Measurements from ENCODE around the gene NAGLU. TPM values are rescaled to one million over a fixed set of nuclear protein-coding genes. Genes with fewer than 3 reads are reported as not detected.

The NAGLU gene
- total and polyA plus RNA-seq, 2 of the 13 experiments (the other 11 are each of a cell fraction or from before 2014, with no cell fraction given) = 28.2 to 40.1 TPM

DNA sequence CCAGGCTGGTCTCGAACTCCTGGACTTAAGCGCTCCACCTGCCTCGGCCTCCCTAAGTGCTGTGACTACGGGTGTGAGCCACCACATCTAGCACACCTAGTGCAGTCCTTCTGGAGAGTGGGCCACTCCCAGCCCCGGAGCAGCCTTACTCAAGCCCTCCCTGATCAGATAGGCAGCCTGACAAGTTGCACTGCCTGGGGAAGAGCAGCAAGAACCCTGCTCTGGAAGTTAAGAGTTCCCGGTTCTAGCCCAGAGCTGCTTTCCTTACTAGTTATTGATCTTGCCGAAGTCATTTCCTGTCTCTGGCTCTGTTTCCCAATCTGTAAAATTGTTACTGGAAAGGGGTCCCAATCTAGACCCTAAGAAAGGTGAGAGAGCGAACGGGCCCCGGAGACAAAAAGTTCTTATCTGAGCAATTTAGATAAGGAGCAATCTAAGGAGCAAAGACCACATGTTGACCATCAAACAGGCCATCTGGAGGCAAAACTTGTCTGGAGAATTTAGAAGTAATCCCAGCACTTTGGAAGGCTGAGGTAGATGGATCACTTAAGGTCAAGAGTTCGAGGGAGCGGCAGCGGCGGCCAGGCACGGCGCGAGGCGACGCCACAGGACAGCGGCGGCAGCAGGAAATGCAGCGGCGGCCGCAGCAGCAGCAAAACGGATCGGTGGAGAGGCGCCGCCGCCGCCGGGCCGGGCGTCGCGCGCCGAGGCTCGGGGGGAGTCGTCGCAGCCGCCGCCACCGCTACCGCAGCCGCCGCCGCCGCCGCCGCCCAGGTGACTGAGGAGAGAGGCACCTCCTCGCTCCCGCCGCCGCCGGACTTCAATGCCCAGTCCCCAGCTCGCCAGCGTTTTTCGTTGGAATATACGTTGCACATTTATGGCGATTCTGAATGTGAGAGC is 4.3 kb upstream of the NAGLU start (continued):
- TF ChIP-seq, protein P1, sequence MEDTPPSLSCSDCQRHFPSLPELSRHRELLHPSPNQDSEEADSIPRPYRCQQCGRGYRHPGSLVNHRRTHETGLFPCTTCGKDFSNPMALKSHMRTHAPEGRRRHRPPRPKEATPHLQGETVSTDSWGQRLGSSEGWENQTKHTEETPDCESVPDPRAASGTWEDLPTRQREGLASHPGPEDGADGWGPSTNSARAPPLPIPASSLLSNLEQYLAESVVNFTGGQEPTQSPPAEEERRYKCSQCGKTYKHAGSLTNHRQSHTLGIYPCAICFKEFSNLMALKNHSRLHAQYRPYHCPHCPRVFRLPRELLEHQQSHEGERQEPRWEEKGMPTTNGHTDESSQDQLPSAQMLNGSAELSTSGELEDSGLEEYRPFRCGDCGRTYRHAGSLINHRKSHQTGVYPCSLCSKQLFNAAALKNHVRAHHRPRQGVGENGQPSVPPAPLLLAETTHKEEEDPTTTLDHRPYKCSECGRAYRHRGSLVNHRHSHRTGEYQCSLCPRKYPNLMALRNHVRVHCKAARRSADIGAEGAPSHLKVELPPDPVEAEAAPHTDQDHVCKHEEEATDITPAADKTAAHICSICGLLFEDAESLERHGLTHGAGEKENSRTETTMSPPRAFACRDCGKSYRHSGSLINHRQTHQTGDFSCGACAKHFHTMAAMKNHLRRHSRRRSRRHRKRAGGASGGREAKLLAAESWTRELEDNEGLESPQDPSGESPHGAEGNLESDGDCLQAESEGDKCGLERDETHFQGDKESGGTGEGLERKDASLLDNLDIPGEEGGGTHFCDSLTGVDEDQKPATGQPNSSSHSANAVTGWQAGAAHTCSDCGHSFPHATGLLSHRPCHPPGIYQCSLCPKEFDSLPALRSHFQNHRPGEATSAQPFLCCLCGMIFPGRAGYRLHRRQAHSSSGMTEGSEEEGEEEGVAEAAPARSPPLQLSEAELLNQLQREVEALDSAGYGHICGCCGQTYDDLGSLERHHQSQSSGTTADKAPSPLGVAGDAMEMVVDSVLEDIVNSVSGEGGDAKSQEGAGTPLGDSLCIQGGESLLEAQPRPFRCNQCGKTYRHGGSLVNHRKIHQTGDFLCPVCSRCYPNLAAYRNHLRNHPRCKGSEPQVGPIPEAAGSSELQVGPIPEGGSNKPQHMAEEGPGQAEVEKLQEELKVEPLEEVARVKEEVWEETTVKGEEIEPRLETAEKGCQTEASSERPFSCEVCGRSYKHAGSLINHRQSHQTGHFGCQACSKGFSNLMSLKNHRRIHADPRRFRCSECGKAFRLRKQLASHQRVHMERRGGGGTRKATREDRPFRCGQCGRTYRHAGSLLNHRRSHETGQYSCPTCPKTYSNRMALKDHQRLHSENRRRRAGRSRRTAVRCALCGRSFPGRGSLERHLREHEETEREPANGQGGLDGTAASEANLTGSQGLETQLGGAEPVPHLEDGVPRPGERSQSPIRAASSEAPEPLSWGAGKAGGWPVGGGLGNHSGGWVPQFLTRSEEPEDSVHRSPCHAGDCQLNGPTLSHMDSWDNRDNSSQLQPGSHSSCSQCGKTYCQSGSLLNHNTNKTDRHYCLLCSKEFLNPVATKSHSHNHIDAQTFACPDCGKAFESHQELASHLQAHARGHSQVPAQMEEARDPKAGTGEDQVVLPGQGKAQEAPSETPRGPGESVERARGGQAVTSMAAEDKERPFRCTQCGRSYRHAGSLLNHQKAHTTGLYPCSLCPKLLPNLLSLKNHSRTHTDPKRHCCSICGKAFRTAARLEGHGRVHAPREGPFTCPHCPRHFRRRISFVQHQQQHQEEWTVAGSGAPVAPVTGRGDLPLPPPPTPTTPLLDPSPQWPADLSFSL (CRISPR knock-in tag; IDR thresholded peaks at IDR 0.05) = no peak
- TF ChIP-seq ZNF713 (CRISPR knock-in tag; IDR thresholded peaks at IDR 0.05) (no peak), JARID2 (CRISPR knock-in tag; IDR thresholded peaks at IDR 0.05; ENCODE audit: insufficient replicate concordance) (no peak), XBP1 (CRISPR knock-in tag; IDR thresholded peaks at IDR 0.05) (no peak), NCOR1 (IDR thresholded peaks at IDR 0.05; ENCODE audit: borderline replicate concordance, low read length) (no peak), ZNF337 (CRISPR knock-in tag; IDR thresholded peaks at IDR 0.05; ENCODE audit: borderline replicate concordance, low read depth) (no peak; the same call in 1 of the 2 replicates), ZNF878 (CRISPR knock-in tag; IDR thresholded peaks at IDR 0.05) (no peak)
- TF ChIP-seq, protein P2, sequence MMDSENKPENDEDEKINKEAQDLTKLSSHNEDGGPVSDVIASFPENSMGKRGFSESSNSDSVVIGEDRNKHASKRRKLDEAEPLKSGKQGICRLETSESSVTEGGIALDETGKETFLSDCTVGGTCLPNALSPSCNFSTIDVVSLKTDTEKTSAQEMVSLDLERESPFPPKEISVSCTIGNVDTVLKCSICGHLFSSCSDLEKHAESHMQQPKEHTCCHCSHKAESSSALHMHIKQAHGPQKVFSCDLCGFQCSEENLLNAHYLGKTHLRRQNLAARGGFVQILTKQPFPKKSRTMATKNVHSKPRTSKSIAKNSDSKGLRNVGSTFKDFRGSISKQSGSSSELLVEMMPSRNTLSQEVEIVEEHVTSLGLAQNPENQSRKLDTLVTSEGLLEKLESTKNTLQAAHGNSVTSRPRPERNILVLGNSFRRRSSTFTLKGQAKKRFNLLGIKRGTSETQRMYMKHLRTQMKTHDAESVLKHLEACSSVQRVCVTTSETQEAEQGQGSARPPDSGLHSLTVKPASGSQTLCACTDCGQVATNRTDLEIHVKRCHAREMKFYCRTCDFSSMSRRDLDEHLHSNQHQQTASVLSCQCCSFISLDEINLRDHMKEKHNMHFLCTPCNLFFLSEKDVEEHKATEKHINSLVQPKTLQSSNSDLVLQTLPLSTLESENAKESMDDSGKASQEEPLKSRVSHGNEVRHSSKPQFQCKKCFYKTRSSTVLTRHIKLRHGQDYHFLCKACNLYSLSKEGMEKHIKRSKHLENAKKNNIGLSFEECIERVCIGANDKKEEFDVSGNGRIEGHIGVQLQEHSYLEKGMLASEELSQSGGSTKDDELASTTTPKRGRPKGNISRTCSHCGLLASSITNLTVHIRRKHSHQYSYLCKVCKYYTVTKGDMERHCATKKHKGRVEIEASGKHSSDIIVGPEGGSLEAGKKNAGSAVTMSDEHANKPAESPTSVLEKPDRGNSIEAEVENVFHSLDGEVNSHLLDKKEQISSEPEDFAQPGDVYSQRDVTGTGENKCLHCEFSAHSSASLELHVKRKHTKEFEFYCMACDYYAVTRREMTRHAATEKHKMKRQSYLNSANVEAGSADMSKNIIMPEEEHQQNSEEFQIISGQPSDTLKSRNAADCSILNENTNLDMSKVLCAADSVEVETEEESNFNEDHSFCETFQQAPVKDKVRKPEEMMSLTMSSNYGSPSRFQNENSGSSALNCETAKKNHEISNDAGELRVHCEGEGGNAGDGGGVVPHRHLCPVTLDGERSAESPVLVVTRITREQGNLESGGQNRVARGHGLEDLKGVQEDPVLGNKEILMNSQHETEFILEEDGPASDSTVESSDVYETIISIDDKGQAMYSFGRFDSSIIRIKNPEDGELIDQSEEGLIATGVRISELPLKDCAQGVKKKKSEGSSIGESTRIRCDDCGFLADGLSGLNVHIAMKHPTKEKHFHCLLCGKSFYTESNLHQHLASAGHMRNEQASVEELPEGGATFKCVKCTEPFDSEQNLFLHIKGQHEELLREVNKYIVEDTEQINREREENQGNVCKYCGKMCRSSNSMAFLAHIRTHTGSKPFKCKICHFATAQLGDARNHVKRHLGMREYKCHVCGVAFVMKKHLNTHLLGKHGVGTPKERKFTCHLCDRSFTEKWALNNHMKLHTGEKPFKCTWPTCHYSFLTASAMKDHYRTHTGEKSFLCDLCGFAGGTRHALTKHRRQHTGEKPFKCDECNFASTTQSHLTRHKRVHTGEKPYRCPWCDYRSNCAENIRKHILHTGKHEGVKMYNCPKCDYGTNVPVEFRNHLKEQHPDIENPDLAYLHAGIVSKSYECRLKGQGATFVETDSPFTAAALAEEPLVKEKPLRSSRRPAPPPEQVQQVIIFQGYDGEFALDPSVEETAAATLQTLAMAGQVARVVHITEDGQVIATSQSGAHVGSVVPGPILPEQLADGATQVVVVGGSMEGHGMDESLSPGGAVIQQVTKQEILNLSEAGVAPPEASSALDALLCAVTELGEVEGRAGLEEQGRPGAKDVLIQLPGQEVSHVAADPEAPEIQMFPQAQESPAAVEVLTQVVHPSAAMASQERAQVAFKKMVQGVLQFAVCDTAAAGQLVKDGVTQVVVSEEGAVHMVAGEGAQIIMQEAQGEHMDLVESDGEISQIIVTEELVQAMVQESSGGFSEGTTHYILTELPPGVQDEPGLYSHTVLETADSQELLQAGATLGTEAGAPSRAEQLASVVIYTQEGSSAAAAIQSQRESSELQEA (CRISPR knock-in tag; IDR thresholded peaks at IDR 0.05; ENCODE audit: not compliant biosample characterization) = no peak
- TF ChIP-seq, protein P3, sequence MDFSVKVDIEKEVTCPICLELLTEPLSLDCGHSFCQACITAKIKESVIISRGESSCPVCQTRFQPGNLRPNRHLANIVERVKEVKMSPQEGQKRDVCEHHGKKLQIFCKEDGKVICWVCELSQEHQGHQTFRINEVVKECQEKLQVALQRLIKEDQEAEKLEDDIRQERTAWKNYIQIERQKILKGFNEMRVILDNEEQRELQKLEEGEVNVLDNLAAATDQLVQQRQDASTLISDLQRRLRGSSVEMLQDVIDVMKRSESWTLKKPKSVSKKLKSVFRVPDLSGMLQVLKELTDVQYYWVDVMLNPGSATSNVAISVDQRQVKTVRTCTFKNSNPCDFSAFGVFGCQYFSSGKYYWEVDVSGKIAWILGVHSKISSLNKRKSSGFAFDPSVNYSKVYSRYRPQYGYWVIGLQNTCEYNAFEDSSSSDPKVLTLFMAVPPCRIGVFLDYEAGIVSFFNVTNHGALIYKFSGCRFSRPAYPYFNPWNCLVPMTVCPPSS (IDR thresholded peaks at IDR 0.05) = no peak
- TF ChIP-seq, protein P4, sequence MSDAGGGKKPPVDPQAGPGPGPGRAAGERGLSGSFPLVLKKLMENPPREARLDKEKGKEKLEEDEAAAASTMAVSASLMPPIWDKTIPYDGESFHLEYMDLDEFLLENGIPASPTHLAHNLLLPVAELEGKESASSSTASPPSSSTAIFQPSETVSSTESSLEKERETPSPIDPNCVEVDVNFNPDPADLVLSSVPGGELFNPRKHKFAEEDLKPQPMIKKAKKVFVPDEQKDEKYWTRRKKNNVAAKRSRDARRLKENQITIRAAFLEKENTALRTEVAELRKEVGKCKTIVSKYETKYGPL (CRISPR knock-in tag; IDR thresholded peaks at IDR 0.05) = no peak

All from HepG2 (cell line).